Activated CD8-positive, alpha-beta memory T cell treated with anti-CD3 and anti-CD28 coated beads, Interleukin-2, amount 50 U/mL, for 24 hours (primary cell): ENCODE results near the gene ZNF385A.

ENCODE experiments used
- DNase-seq: peaks from one replicate; pipeline ENCODE4 v3.0.0-alpha.2; 2020; ENCODE audit errors: extremely low read depth

ZNF385A gene

GRCh38 chr12:54373649-54374561, 10.6 kb downstream of the ZNF385A start:
- no peak for DNase-seq

- DNase-seq: no peak
Observed at GRCh38 chr12:54372113-54372806, 12.3 kb downstream of the ZNF385A start.

GRCh38 chr12:54371328-54372112, 13.0 kb downstream of the ZNF385A start:
- DNase-seq: no peak

GRCh38 chr12:54370171-54370730, 14.3 kb downstream of the ZNF385A start:
- no peak for DNase-seq

GRCh38 chr12:54369597-54370131, 14.9 kb downstream of the ZNF385A start:
- no peak for DNase-seq

GRCh38 chr12:54368709-54369596, 15.6 kb downstream of the ZNF385A start:
- DNase-seq: peak; percentile 86

- no peak for DNase-seq
Observed at GRCh38 chr12:54368025-54368708, 16.4 kb downstream of the ZNF385A start.

- no peak for DNase-seq
Observed at GRCh38 chr12:54364413-54364812, 20.1 kb downstream of the ZNF385A start, which contains the start of gene GPR84. GPR84 (minus strand) TSS chr12:54364486; CDS start chr12:54363851, 635 bp downstream.

GRCh38 chr12:54363618-54364017, 20.9 kb downstream of the ZNF385A start:
- DNase-seq: no peak

- no peak for DNase-seq
Observed at GRCh38 chr12:54363047-54363446, 21.5 kb downstream of the ZNF385A start.

- DNase-seq: no peak
Observed at GRCh38 chr12:54360717-54361456, 23.6 kb downstream of the ZNF385A start.

- no peak for DNase-seq
Observed at GRCh38 chr12:54359762-54360351, 24.7 kb downstream of the ZNF385A start.

- peak; percentile 82 for DNase-seq
Observed at GRCh38 chr12:54358945-54359761, 25.4 kb downstream of the ZNF385A start.

- DNase-seq: no peak
Observed at GRCh38 chr12:54358191-54358944, 26.2 kb downstream of the ZNF385A start.

- no peak for DNase-seq
Observed at GRCh38 chr12:54357506-54358190, 26.9 kb downstream of the ZNF385A start.

GRCh38 chr12:54356951-54357356, 27.6 kb downstream of the ZNF385A start:
- DNase-seq: no peak
